ENCODE data around the gene CSTPP1.
"Not testable (repeated sequence)": the region's sequence is repeated elsewhere in the genome, so short reads cannot be mapped to it uniquely, and the experiment has no call there.

The CSTPP1 gene

GRCh38 chr11:47185305-47186075, 248.9 kb downstream of the CSTPP1 start:
- DNase-seq = peak; percentile 27

- DNase-seq = peak; percentile 55
Observed at GRCh38 chr11:47186076-47186699, 249.6 kb downstream of the CSTPP1 start, which contains the start of gene PACSIN3. PACSIN3 (minus strand) TSS chr11:47186434; CDS start chr11:47182727, 3,707 bp downstream.

GRCh38 chr11:47186700-47187695, 250.4 kb downstream of the CSTPP1 start:
- peak; percentile 74 for DNase-seq

GRCh38 chr11:47187723-47188122, 251.2 kb downstream of the CSTPP1 start:
- no peak for DNase-seq

GRCh38 chr11:47188259-47188658, 251.7 kb downstream of the CSTPP1 start:
- DNase-seq = no peak

- no peak for DNase-seq
Observed at GRCh38 chr11:47189100-47189834, 252.7 kb downstream of the CSTPP1 start.

- not testable (repeated sequence) for DNase-seq
Observed at GRCh38 chr11:47191137-47191536, 254.6 kb downstream of the CSTPP1 start.

- no peak for DNase-seq
Observed at GRCh38 chr11:47192111-47192510, 255.6 kb downstream of the CSTPP1 start.

- not testable (repeated sequence) for DNase-seq
Observed at GRCh38 chr11:47198161-47198560, 261.6 kb downstream of the CSTPP1 start.

GRCh38 chr11:47201015-47201414, 264.5 kb downstream of the CSTPP1 start:
- DNase-seq = no peak

- no peak for DNase-seq
Observed at GRCh38 chr11:47202576-47202975, 266.0 kb downstream of the CSTPP1 start.

- no peak for DNase-seq
Observed at GRCh38 chr11:47204637-47204989, 268.1 kb downstream of the CSTPP1 start.

GRCh38 chr11:47206577-47206976, 270.0 kb downstream of the CSTPP1 start:
- not testable (repeated sequence) for DNase-seq

- no peak for DNase-seq
Observed at GRCh38 chr11:47207459-47207858, 270.9 kb downstream of the CSTPP1 start.

- DNase-seq = not testable (repeated sequence)
Observed at GRCh38 chr11:47208008-47208552, 271.5 kb downstream of the CSTPP1 start.

GRCh38 chr11:47208628-47209027, 272.1 kb downstream of the CSTPP1 start:
- no peak for DNase-seq
